Tibial nerve (tissue), 4 donors: ENCODE data around the gene C11orf68.

Experiments
- EP300 ChIP-seq, 2 donors: sonication (generic); formaldehyde crosslinking; IDR thresholded peaks; one replicate each; pipeline ENCODE4 v1.6.1; 2017; ENCODE audit warnings: antibody characterized with exemption in 2 of 2, mild to moderate bottlenecking in 1 of 2
- POLR2A ChIP-seq, 2 donors: fragments of 450-650 bp; IDR thresholded peaks; one replicate each; pipeline ENCODE4 v1.6.1; 2017; ENCODE audit warnings: antibody characterized with exemption in 2 of 2, mild to moderate bottlenecking in 2 of 2, moderate library complexity in 2 of 2
- TF ChIP-seq, protein P1 (sequence below), 5 experiments: fragments of 200-600 bp in 3 of 5; fragments of 450-650 bp in 2 of 5; sonication (generic) in 3 of 5; IDR thresholded peaks; one replicate each; pipeline ENCODE4 v1.5.1; 2016 to 2019; ENCODE audit warnings: antibody characterized with exemption in 5 of 5, mild to moderate bottlenecking in 3 of 5, moderate library complexity in 2 of 5

DNA sequence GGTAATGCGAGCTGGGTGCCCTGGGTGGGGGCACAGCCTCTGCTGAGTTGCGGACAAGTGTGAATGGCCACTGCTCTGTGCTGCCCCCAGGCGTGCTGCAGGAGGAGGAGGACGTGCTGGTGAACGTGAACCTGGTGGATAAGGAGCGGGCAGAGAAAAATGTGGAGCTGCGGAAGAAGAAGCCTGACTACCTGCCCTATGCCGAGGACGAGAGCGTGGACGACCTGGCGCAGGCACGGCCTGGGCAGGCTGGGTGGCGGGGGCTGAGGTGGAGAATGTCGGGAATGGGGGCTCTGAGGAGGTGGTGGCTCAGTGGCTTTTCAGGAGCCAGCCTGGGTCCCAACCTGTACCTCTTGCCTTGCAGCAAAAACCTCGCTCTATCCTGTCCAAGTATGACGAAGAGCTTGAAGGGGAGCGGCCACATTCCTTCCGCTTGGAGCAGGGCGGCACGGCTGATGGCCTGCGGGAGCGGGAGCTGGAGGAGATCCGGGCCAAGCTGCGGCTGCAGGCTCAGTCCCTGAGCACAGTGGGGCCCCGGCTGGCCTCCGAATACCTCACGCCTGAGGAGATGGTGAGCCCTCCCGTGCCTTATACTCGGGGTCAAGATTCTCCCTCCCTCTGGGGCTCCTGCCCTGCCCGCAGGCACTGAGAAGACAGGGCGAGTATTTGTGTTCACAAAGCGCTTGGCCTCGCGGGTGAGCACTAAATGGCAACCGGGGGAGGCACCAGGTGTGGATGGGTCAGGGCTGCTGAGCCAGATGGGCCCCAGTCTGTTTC, 47.3 kb upstream of the C11orf68 start:
- TF ChIP-seq EP300 (IDR thresholded peaks at IDR 0.05) (no peak), POLR2A (IDR thresholded peaks at IDR 0.05) (no peak)
- TF ChIP-seq, protein P1, sequence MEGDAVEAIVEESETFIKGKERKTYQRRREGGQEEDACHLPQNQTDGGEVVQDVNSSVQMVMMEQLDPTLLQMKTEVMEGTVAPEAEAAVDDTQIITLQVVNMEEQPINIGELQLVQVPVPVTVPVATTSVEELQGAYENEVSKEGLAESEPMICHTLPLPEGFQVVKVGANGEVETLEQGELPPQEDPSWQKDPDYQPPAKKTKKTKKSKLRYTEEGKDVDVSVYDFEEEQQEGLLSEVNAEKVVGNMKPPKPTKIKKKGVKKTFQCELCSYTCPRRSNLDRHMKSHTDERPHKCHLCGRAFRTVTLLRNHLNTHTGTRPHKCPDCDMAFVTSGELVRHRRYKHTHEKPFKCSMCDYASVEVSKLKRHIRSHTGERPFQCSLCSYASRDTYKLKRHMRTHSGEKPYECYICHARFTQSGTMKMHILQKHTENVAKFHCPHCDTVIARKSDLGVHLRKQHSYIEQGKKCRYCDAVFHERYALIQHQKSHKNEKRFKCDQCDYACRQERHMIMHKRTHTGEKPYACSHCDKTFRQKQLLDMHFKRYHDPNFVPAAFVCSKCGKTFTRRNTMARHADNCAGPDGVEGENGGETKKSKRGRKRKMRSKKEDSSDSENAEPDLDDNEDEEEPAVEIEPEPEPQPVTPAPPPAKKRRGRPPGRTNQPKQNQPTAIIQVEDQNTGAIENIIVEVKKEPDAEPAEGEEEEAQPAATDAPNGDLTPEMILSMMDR (IDR thresholded peaks at IDR 0.05) = no peak
